Cerebellar nuclear complex (tissue), 1 donor: ENCODE measurements around the gene ADGRB3.
"Not testable (repeated sequence)": the region's sequence is repeated elsewhere in the genome, so short reads cannot be mapped to it uniquely, and the experiment has no call there.

ENCODE experiments used
- DNase-seq, 2 experiments: peaks; one replicate each; lab custom pipeline; 2025; lab: John Stamatoyannopoulos, UW

Gene ADGRB3

DNA sequence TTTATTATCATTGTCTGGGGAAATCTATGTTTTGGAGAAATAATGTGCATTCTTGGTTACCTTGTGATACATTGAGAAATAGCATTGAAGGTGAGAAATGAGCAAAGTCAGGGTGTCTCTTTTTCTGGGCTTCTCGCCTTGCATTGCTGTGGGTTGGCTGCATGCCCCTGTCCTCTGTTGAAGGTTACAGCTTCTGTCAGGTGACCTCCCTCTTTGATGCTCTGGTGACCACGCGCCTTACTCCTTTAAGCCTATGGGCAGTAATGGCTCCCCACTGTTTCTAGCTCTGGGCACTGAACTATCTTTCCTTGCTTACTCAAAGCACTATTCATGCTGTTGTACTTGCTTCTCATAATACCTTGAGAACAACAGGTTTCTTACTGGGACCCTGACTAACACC, 14.6 kb downstream of the ADGRB3 start:
- DNase-seq, result no peak

DNA sequence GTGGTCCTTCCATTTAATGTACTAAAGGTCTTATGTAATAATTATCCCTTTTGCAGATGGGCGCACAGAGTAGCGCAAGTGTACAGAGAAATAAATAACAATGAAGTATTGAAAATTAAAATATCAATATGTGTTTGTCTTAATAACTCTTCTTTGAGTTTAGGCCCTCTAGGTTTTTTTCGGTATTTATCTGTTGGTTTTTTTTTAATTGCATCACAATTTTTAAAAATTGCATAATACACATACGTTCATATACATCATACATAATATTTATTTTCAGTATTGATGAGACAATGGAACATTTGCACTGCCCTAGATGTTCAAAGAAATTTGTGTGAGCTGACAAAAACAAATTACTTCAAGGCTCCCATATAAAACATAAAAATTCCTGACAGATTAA, 15.1 kb downstream of the ADGRB3 start:
- DNase-seq, result no peak

DNA sequence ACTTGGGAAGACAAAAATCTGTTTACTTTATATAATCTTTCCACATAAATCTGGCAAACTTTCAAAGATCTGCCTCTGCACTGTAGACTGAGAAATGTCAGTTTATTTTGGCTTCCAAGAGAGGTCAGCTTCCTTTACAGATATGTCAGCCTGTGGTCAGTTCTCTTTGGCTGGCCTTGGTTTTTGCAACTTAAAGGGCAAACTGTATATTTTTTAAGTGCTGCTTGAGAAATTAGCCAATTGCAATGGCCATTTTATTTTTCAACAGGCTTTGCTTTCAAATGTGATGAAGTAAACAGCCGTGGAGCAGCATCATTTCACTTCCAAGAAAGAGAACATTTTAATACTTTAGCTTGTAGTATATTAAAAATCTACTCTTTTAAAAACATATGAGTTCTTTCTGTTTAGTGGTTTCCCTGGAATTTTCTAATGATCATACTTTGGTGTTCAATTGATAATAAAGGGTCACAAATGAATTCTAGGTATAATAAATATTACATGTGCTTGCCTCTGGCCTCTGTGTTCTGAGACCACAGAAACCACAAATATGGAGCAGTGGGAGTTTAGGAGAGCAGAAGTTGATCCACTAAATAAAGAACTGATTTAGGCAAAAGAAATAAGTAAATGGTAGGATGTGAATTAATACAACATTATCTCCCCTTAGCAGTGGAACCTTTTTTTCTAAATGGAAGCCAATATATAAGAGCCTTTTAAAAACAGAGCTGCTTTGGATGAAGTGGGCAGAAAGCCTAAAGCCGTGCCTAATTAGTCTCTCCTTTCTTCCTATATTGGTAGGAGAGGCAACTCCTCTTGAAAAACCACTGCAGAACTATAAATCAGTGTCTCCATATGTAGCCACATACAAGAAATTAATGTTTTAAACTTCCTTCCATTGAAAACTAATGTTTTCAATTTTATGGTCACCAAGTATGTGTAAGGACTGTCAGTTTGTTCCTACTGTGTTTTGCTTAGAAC, 16.2 kb downstream of the ADGRB3 start:
- no peak for DNase-seq

DNA sequence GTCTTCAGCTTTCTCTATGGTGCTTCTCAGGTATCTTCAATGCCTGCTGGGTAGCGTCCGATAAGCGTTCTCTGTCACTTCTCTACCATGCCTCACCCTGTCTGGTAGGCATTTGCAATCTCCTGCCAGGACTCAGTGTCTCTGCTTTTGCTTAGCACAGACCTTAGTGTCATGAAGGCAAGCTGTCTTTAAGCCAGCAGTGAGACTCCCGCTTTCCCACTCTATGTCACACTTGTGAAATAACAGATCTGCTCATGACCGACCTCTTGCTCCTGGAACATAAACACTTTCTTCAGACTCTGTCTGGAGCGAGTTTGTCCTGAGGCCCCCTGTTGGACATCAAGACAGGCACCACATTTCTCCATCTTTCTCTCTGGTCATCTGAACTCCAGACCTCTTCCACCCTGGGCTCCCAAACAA, 17.0 kb downstream of the ADGRB3 start:
- DNase-seq, result no peak

DNA sequence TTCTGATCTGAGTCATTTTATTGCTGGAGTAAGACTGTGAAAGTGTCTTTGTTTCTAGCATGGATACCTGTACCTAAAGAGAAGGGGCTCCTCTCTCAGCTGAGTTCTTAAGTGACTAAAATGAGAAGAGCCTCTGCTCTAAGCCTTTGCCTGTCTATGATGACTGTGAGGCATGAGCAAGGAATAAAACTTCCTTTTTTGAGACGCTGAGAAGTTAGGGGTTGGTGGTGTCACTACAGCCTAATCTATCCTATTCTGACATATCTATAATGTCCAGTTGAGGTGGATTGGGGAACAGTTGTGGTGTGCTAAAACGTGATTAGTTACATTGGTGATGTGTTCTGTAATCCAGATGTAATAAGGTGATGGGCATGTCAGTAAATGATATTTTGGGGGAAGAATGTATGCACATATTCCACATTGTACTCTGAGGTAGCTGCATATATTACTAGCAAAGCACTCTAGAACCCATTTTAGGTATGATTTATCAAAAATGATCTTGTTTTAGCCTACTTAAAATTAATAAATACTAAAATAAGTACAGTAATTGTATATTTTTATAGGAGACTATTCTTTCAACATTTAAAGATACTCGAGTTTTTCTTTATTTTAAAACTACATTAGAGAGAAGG, 18.1 kb downstream of the ADGRB3 start:
- no peak for DNase-seq

DNA sequence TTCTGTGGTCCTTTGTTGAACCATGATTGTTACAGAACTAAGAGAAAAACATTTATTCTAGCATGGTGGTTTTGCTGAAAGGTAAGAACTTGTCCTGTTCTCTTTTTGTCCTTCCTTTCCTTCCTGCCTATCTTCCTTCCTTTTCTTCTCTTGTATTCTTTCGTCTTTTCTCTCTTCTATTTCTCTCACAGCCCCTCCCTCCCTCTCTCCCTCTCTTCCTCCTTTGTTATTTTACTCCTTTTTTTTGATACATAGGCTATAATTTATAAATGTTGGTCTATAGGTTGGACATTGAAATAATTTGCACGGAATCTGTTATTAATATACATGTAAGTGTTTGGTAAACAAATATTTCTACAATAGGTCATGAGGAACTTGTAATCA, 18.6 kb downstream of the ADGRB3 start:
- DNase-seq, result no peak

DNA sequence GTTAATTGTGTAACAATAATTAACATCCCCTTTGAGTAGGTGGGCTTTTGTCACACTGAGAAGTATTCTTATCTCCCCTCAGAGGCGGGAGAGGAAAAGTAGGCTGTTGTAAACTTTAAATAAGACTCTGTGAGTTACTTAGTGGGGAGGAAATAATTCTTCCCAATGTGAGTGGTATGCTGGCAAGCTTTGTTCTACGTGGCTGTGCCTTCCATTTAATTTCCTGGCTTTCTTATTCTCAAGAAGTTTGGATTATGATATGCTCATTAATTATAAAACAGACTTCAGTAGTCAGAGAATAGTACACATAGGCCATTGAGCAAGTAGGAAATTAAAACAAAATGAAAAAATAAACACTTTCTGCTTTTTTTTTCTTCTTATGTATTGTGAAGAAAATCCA, 19.1 kb downstream of the ADGRB3 start:
- no peak for DNase-seq

DNA sequence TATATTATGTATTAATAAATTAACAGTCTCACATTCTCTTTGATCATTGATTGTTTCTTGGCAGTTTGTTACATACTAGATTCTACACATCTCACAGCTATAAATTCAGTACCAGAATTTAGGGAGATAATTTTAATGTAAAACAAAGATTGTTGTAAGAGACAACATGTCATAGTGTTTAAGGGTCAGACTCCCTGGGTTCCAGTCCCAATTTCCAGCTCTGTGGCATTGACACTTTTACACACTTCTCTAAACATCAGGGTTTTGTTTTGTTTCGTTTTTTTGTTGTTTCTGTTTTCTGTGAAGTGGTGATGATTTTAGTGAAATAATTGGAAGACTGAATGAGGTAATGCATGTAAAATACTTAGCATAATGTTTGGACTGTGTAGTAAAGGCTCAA, 19.9 kb downstream of the ADGRB3 start:
- DNase-seq, result no peak

DNA sequence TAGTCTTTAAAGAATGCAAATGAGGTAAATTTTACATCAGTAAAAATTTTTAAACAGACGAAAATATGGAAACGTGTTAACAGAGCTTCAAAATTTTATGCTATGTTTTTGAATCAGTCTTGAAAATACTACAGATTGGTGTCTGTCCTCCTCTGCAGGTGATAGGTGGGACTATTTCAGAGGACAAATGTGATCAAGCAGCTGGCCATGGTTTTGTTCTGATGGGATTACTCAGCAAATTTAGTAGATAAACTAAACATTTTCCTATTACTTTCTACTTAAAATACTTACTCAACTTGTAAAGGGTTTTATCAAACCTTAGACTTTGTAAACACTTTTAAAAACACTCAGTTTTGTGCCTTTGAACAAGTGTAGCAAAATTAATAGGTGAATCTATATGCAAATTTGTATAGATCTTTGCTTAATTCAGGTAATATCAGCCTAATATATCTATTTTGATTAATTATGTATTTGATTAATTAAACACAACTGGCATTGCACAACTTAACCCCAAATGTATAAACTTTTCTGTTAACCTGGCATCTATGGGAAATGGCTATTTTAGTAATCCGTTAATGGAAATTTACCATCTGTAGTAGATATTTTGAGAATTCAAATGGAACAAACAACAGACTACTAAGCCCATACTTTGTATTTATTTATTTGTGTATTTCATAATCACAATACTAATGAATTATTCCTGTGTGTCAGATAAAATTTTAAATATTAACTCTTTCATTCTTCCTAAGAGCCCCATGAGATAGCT, 22.5 kb downstream of the ADGRB3 start:
- DNase-seq, result no peak

DNA sequence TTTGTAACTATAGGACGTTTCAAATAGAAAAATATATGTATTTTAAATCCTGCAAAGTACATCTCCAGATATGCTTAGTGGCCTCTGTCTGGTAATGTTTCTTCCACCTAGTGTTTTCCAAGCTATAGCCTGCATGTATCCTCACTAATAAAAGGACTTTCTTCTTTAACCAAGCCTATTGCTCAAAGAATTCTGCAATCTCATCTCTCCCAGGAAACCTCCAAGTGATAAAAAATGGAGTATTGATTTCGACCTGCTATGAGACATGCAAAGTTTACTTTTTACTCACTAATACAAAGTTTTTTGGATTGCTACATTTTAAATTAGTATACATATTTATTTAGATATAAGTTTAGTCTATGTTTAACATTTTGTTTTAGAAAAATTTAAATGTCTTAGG, 23.3 kb downstream of the ADGRB3 start:
- DNase-seq, result no peak

DNA sequence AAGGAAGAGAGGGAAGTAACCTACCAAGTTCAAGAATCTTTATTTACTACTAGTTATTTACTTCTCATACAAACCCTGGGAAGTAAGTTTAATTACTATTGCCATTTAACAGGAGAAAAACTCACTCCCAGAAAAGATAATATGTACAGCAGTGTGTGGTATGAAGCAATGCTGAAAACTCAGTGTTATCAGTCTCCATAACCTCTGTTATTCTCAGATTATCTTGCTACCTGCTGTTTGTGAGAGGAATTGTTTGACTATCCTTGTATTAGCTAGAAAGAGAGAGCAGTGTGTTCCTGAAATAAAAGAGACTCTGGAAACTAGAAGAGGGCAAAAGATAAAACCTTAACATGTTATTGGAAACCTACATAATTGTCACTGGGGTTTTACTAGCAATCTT, 38.2 kb downstream of the ADGRB3 start:
- DNase-seq, result no peak

DNA sequence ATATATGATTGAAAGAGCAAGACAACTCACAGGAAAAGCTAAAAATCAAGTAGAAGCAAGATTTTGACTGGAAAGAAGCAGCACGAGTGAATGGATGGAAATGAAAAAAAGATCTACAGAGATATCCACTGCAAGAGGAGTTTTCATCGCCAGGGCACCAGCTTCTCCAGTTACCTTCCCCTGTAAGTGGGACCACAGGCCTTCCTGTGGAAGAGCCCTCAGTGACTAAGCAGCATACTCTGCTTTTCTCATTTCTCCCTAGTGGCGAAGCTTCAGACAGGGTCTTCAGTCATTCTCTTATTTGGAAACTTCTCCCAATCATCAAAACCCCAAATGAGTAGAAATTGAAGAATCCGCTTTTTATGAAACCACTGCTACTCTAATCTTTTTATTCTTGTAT, 40.5 kb downstream of the ADGRB3 start:
- no peak for DNase-seq

DNA sequence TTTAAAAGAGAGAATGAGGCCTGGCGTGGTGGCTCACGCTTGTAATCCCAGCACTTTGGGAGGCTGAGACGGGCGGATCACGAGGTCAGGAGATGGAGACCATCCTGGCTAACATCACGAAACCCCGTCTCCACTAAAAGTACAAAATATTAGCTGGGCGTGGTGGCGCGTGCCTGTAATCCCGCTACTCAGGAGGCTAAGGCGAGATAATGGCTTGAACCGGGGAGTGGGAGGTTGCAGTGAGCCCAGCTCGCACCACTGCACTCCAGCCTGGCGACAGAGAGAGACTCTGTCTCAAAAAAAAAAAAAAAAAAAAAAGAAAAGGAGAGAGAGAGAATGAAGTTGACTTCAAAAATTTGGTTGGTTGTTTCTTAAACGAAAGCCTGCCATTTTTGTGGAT, 41.0 kb downstream of the ADGRB3 start:
- DNase-seq, result not testable (repeated sequence)

DNA sequence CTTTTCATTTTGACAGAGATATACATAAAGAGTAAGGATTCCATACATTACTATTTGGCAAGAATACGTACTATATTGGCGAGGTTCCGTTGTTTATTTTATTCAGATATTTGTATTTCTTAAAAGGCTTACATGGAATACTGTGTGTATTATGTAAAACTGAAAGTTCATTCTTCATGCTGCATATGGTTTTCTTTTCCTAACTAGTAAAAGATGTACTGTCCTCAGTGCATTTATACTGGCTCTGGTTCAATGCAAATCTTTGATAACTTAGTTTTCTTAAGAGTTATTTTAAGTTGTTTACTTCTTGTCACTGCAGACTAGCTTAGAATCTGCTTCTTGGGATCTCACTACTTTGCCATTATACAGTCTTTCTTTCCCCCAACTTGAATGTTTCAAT, 42.0 kb downstream of the ADGRB3 start:
- no peak for DNase-seq

DNA sequence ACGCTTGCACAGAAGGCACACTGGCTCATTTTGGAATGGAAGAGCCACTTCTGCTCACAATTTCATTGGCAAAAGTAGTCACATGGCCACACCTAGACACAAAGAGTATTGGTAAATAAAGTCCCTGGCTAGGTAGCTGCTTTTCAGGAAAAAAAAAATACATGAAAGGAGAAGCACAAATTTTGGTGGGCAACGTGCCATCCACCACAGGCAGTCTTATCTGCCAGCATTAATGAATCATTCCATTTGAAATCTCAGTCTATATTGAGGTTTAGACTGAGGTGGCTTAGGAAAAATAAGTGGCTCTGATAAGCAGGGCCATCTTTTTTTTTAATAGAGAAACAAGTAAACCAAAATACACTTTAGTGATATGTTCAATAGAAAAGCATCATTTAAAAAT, 44.3 kb downstream of the ADGRB3 start:
- DNase-seq, result no peak

DNA sequence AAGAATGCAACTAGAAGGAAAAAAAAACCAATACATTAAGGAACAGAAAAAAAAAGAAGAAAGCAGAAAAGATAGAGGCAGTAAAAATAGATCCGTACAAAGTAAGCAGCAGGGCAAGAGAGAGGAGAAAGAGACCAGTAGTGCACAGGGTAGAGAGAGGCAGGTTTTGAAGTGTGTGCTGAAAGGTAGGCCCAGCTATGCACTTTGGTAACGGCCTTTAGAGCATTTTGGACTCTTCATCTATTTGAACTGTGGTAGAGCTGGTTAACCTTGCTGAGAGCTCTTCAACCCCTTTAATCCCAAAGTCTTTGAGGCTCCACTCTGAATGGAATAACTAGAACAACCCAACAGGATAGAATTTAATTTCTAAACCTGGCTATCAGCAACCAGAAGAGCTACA, 45.2 kb downstream of the ADGRB3 start:
- no peak for DNase-seq

DNA sequence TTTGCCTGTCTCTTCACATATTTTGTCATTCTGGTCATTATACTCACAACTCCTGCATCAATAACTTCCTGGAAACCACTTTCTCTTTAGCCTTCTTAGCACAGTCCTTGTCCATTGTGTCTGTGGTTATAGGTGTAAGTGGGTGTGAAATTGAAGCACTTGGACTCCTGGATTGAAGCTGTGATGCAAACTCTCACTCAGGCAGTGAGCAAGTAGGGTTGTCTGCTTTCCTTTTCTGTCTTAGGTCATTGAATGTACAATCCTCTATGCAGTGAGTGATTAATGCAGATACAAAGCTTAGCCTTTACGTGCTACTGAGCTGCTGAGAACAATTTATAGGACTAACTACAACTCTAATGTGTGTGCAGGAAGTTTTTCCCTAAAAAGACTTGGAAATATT, 54.8 kb downstream of the ADGRB3 start:
- DNase-seq, result no peak

DNA sequence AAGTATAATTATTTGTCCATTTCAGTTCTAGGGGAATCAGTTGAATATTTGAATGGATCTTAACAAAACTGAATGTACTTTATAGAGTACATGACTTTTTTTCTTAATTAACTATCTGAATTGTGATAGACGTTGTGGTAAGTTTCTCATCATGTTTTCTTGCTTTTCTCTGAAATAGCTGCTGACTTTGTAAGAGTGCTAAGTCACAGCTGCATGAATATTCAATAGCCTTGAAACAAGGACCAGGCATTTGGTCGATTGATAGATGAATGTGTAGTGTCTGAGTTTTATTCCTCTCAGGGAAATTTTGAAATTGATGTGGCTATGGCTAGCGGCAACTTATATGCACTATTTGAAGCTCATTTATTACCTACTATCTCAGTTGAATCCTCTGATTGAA, 56.0 kb downstream of the ADGRB3 start:
- DNase-seq, result no peak

DNA sequence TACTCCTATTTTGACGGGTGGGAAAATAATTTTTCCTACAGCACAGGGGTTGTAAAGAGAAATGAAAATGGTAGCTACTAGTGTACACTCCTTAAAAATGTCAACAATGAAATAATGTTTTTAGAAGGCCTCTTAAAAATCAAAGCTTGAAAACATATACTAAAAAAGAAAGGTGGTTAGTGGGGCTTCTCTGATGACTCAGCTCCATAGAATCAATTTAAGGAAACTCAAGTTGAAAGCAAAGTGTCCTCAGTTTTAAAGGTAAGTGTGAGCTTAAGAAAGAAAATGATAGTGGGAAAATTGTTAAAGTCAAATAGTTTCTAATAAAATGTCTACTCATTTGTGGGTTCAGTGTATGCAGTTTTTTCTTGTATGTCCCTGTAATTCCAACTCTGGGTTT, 58.2 kb downstream of the ADGRB3 start:
- no peak for DNase-seq

DNA sequence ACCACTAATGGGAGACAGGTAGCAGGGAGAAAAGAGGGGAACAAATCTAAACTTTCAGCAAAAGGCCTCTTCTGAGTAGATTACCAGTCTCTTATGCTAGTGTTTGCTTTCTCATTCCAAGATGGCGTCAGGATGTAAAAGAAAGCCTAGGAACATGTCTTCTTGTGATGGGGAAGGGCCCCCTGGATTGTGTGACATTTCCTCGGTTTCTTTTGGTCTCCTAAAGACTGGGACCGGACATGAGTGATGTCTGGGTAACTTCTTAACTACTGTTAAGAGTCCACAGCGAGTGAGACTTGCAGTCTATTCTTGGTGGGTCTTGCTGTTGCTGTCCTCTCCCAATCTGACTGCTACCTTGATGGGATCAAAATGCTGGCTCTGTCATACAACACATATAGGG, 60.3 kb downstream of the ADGRB3 start:
- no peak for DNase-seq

DNA sequence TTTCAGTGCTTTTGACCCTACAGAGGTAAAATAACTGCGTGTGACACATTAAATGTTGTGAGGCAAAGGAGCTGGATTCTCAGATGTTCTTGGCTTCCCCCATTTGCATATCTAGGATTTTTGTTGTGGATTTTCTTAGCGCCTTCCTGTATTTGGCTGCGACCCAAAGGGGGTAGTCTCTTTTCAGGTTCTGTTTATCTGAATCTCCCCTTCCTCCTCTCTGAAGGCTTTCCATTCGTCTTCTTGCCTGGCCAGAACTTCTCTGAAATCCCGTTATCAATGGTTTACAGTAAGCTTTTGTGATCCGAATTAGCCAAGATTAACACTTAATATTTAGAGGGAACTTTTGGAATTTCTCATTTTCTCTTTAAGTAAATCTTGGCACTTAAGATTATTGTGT, 60.8 kb downstream of the ADGRB3 start:
- DNase-seq, result no peak

DNA sequence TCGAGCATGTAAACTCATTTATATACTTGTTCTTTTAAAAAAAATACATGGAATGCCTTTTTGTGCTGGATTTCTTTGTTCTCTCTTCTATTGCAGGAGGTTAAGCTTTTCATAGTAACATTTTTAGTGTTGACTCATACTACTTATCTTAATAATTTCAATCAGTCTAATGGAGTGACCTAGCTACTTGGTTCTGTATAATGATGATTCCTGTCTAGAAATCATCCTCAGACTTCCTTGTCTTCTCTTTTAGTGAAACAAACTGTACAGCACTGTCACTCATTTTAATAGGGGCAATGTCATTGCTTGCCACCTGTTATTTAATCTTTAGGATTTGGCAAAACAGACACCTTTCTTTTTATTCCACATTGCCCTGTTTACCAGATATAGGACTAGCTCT, 62.3 kb downstream of the ADGRB3 start:
- DNase-seq, result no peak

DNA sequence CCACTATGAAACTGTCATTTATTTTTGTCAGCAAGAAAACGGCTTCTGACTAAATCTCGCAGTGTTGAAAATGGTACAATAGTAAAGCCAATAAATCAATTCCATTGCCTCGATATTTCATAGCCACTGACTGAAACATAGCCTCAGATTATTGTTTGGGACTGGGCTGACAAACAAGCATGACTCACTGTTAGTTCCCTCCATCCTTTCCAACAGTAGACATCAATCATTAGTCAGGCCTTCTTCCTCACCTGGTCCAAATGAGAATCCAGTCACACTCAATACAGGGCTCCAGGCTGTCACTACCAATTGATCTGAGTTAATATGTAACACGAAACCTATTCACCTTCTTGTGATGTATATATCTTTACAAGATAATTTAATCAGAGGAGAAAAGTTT, 66.1 kb downstream of the ADGRB3 start:
- no peak for DNase-seq
